Stimulated activated naive CD8-positive, alpha-beta T cell treated with anti-CD3 and anti-CD28 coated beads, Interleukin-15, Interleukin-2, amounts not matched to agents 100 U/mL and 50 U/mL, for 24 hours (primary cell): ENCODE data around the gene LZTS2.
"Not testable (repeated sequence)": the region's sequence is repeated elsewhere in the genome, so short reads cannot be mapped to it uniquely, and the experiment has no call there.

Source experiments
- ATAC-seq: fragments of 150-1000 bp; cut with Tn5 transposase; one replicate; pipeline ENCODE4 v1.10.0; 2021
- DNase-seq: peaks from one replicate; pipeline ENCODE4 v3.0.0; 2021

The LZTS2 gene

GRCh38 chr10:100999742-101000126, at the start of gene LZTS2:
LZTS2 (plus strand) TSS chr10:100999808; CDS start chr10:101002539, 2,731 bp downstream.
- no peak for ATAC-seq
- DNase-seq, result no peak

GRCh38 chr10:100960251-100960650, 39.4 kb upstream of the LZTS2 start:
- ATAC-seq, result no peak
- no peak for DNase-seq

- DNase-seq, result no peak
- ATAC-seq, result no peak
Measured at GRCh38 chr10:100962351-100963080, 37.1 kb upstream of the LZTS2 start.

GRCh38 chr10:100963826-100964225, 35.8 kb upstream of the LZTS2 start:
- DNase-seq, result no peak
- no peak for ATAC-seq

- no peak for ATAC-seq
- no peak for DNase-seq
Measured at GRCh38 chr10:100965820-100966219, 33.8 kb upstream of the LZTS2 start.

GRCh38 chr10:100966887-100967286, 32.7 kb upstream of the LZTS2 start:
- ATAC-seq, result no peak

GRCh38 chr10:100967332-100967731, 32.3 kb upstream of the LZTS2 start:
- DNase-seq, result no peak
- no peak for ATAC-seq

More at GRCh38 chr10:100966887-100967286, 32.7 kb upstream of the LZTS2 start:
- DNase-seq, result no peak

GRCh38 chr10:100968062-100968736, 31.4 kb upstream of the LZTS2 start:
- no peak for DNase-seq
- ATAC-seq, result no peak

- no peak for DNase-seq
- ATAC-seq, result no peak
Measured at GRCh38 chr10:100968863-100969186, 30.8 kb upstream of the LZTS2 start.

- peak; percentile 65 for DNase-seq
- peak; percentile 86 for ATAC-seq
Measured at GRCh38 chr10:100969187-100970075, 30.2 kb upstream of the LZTS2 start, which contains the start of gene SEMA4G. SEMA4G (plus strand) TSS chr10:100969504; CDS start chr10:100972913, 3,409 bp downstream.

- DNase-seq (peak; percentile 37), ATAC-seq (no peak)
Measured at GRCh38 chr10:100970076-100970913, 29.3 kb upstream of the LZTS2 start.

GRCh38 chr10:100970914-100971811, 28.4 kb upstream of the LZTS2 start:
- ATAC-seq (no peak), DNase-seq (no peak)

- no peak for ATAC-seq
- DNase-seq, result no peak
Measured at GRCh38 chr10:100972115-100972903, 27.3 kb upstream of the LZTS2 start.

- ATAC-seq (no peak), DNase-seq (no peak)
Measured at GRCh38 chr10:100972904-100973535, 26.6 kb upstream of the LZTS2 start.

GRCh38 chr10:100975397-100975796, 24.2 kb upstream of the LZTS2 start:
- not testable (repeated sequence) for DNase-seq, ATAC-seq

- ATAC-seq (no peak), DNase-seq (no peak)
Measured at GRCh38 chr10:100976906-100977305, 22.7 kb upstream of the LZTS2 start.

GRCh38 chr10:100977436-100977835, 22.2 kb upstream of the LZTS2 start:
- DNase-seq, result no peak
- ATAC-seq, result no peak

GRCh38 chr10:100978121-100978900, 21.3 kb upstream of the LZTS2 start:
- no peak for DNase-seq
- no peak for ATAC-seq

- ATAC-seq, result no peak
- DNase-seq, result no peak
Measured at GRCh38 chr10:100978901-100979195, 20.8 kb upstream of the LZTS2 start.
